ENCODE data around the gene TBC1D5. TPM values are rescaled to one million over a fixed set of nuclear protein-coding genes. Genes with fewer than 3 reads are reported as not detected.
A peak's percentile ranks its signal among the peaks of the same experiment; 100 is the strongest.

The TBC1D5 gene
- polyA plus RNA-seq, 1 experiment, result 44.6 TPM

DNA sequence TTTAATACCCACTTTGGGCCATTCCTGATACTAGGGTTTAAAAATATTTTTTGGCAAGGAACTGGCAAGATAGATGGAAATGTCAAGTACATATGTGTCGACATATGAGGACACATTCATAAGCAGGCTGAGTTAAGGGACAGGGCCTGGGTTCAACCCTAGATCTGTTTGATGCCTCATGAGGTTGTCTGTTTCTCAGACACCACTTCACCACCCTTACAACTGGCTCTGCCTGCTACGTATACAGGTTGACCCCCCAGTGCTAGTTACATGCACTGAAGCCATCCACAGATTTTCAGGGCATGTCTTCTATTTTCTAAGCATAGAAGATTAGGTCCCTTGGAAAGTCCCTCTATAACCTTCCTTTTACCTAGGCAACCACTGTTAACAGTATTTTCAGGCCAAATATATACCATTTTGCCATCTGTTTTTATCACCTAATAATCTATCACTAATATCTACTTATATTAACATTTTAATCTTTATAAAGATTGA lies 561.0 kb downstream of the TBC1D5 start:
- ChIA-PET CTCF (interaction anchor here (0.7 to 1.8 kb wide), 2 partner anchors 13 to 14 kb away, joined by 5 to 6 read pairs; no protein-coding TSS in a partner anchor), POLR2A (no interaction called here)
- TF ChIP-seq CTCF (IDR thresholded peaks at IDR 0.05; ENCODE audit: low read depth, low read length), result no peak
- no peaks in the 10 kb centered on the region for H3K27me3 ChIP-seq (ENCODE audit: control insufficient read depth, insufficient read depth, low read length)
- no peak overlapping the region for H3K27ac ChIP-seq (ENCODE audit: low read depth, low read length)
- H3K4me3 ChIP-seq (ENCODE audit: low read depth, low read length), result no peak overlapping the region
- no peaks in the 10 kb centered on the region for H3K9me3 ChIP-seq (ENCODE audit: control insufficient read depth, insufficient read depth, low read length)
- DNase-seq (ENCODE audit: low read depth, low spot score), result no peak

DNA sequence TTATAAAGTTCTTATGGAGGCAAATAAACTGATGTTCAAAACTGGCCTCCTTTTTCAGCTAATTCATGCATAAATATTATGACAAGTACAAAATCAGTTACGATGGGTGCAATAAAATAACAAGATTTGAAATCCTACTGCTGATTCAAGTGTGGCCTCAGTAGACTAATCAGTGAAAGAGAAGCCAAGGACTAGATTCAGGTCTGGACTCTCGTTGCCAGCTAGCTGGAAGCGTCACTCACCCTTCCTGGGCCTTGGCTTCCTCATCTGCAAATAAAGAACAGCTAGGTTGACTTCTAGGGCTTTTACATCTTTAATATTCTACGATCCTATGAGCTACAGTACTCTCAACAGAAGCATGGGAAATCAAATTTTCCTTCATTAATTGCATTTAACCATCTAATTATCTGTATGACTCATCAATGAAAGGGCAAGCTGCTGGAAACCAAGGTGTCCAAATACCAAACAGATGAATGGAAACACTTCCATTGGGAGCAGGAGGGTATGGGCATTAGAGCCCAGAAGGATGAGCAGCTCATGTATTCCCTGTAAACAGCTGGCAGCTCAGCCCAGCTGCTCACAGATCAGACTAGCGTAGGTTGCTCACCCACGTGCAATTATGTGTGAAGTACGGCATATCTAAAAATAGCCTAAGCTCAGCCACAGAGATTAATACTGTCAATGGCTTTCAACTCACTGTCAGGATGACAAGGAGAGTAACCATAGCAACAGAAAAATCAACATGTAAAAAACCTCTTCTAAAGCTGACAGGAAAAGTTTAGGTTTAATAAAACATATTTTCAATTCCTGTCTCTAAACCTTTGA lies 562.8 kb downstream of the TBC1D5 start:
- POLR2A ChIA-PET, result no interaction called here

GRCh38 chr3:17176757-17177156 lies 565.7 kb downstream of the TBC1D5 start:
- ChIA-PET POLR2A (no interaction called here), CTCF (interaction anchor here (1.4 to 1.9 kb wide), 2 partner anchors 8 to 664 kb away, joined by 4 to 7 read pairs; no protein-coding TSS in a partner anchor)
- Histone ChIP-seq H3K4me3 (ENCODE audit: low read depth, low read length) (no peak overlapping the region), H3K9me3 (ENCODE audit: control insufficient read depth, insufficient read depth, low read length) (no peaks in the 10 kb centered on the region), H3K27ac (ENCODE audit: low read depth, low read length) (no peak overlapping the region), H3K27me3 (ENCODE audit: control insufficient read depth, insufficient read depth, low read length) (no peaks in the 10 kb centered on the region)
- no peak for TF ChIP-seq CTCF (IDR thresholded peaks at IDR 0.05; ENCODE audit: low read depth, low read length)
- no peak for DNase-seq (ENCODE audit: low read depth, low spot score)

More for the DNA sequence above, 562.8 kb downstream of the TBC1D5 start:
- no peak for TF ChIP-seq CTCF (IDR thresholded peaks at IDR 0.05; ENCODE audit: low read depth, low read length)
- Histone ChIP-seq H3K4me3 (ENCODE audit: low read depth, low read length) (no peak overlapping the region), H3K27me3 (ENCODE audit: control insufficient read depth, insufficient read depth, low read length) (no peaks in the 10 kb centered on the region), H3K9me3 (ENCODE audit: control insufficient read depth, insufficient read depth, low read length) (no peaks in the 10 kb centered on the region), H3K27ac (ENCODE audit: low read depth, low read length) (no peak overlapping the region)
- CTCF ChIA-PET, result no interaction called here
- DNase-seq (ENCODE audit: low read depth, low spot score), result no peak

DNA sequence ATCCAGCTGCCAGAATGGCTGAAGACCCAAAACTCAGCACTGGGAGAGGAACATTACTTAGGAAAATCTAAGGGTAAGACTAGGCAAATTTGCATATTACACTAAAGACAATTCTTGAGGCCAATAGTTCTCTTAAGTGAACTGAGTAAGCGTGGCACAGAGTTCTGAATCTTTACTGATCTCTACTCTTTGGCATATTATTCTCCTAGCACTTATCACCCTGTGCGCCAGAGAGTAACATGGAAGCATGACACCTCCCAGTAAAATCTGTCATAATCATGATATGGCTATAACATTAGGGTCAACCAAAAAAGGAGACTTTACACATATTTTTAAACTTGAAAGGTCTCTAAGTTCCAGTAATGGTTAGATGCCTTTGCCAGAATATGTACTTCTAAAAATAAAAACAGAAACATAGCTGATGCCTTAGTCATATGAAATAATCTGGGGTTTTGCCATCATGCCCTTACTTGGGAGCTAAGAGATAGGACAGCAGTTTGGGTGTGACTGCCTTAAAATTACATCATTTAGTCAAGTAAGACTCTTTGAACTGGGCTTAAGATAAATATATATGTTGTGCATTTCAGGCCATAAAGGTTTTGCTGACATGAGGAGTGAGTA lies 567.1 kb downstream of the TBC1D5 start:
- POLR2A ChIA-PET, result no interaction called here
- Histone ChIP-seq H3K9me3 (ENCODE audit: control insufficient read depth, insufficient read depth, low read length) (no peaks in the 10 kb centered on the region), H3K27me3 (ENCODE audit: control insufficient read depth, insufficient read depth, low read length) (no peaks in the 10 kb centered on the region), H3K27ac (ENCODE audit: low read depth, low read length) (no peak overlapping the region), H3K4me3 (ENCODE audit: low read depth, low read length) (no peak overlapping the region)
- TF ChIP-seq CTCF (IDR thresholded peaks at IDR 0.05; ENCODE audit: low read depth, low read length), result no peak
- CTCF ChIA-PET, result interaction anchor here (1.4 to 1.9 kb wide), 3 partner anchors 10 to 666 kb away, joined by 4 to 7 read pairs (median 4); no protein-coding TSS in a partner anchor
- DNase-seq (ENCODE audit: low read depth, low spot score), result peak; percentile 52

DNA sequence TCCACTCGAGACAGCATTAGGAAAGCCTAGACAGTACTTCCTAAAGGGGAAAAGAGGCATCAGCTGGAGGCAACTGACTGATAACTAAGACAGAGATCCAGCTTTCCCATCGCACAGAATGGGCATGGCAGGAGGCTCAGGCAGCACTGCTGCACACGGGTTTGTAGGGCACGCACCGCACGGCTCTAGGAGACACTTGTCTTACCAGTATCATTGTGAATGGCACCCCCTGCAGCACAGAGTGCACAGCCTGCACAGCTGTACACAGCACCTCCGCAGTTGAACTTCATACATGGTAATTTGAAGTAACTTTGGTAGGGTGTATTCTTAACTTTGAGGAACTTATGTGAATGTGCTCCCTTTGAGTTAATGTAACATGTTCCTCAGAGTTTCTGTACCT lies 576.1 kb downstream of the TBC1D5 start:
- no peak for DNase-seq (ENCODE audit: low read depth, low spot score)
- H3K9me3 ChIP-seq (ENCODE audit: control insufficient read depth, insufficient read depth, low read length), result no peaks in the 10 kb centered on the region
- TF ChIP-seq CTCF (IDR thresholded peaks at IDR 0.05; ENCODE audit: low read depth, low read length), result no peak
- ChIA-PET POLR2A (no interaction called here), CTCF (no interaction called here)
- no peak overlapping the region for H3K27ac ChIP-seq (ENCODE audit: low read depth, low read length)
- no peaks in the 10 kb centered on the region for H3K27me3 ChIP-seq (ENCODE audit: control insufficient read depth, insufficient read depth, low read length)
- no peak overlapping the region for H3K4me3 ChIP-seq (ENCODE audit: low read depth, low read length)

All from AG04450 (cell line).